Stimulated activated CD8-positive, alpha-beta memory T cell treated with anti-CD3 and anti-CD28 coated beads, Interleukin-4, amount 100 ng/mL, for 24 hours (primary cell): ENCODE measurements around the gene CAMTA2.
A peak's percentile ranks its signal among the peaks of the same experiment; 100 is the strongest.

ENCODE experiments used
- DNase-seq: peaks from one replicate; pipeline ENCODE4 v3.0.0-alpha.2; 2020; ENCODE audit warnings: low read depth

Gene CAMTA2

DNA sequence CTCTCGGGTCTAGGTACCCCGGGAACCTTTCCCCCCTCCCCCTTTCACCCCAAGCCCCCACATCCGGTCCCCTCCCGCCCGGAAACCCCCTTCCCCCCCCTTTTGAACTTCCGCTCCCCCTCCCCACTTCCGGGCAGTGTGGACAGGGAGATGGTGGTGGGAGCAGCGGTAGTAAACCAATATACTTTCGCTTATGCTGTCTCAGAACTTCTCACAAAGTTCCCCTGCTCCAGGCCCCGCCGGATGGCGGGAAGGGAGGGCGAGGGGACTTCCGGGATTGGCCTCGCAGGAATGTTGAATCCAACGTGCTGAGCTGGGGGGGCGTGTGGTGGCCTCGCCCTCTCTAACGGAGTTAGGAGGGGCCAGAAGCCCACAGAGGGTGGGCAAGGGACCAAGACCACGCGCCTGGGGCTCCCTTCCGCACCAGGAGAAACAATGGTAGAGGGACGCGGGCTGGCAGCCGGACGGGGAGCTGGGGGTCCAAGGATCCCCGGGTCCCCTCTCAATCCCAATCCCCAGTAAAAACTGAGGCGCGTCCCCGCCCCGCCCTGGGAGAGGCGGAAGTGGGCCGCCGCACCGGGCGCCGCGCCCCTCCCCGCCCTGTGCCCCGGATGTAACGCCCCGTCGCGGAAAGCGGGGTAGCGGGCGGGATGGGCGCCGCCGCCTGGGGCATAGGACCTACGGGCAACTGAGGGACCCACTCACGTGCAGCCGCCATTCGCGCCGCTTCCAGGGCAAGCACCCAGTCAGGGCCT, 39.9 kb downstream of the CAMTA2 start:
- no peak for DNase-seq

- DNase-seq, result no peak
Observed at GRCh38 chr17:4947010-4947410, 40.5 kb downstream of the CAMTA2 start.

DNA sequence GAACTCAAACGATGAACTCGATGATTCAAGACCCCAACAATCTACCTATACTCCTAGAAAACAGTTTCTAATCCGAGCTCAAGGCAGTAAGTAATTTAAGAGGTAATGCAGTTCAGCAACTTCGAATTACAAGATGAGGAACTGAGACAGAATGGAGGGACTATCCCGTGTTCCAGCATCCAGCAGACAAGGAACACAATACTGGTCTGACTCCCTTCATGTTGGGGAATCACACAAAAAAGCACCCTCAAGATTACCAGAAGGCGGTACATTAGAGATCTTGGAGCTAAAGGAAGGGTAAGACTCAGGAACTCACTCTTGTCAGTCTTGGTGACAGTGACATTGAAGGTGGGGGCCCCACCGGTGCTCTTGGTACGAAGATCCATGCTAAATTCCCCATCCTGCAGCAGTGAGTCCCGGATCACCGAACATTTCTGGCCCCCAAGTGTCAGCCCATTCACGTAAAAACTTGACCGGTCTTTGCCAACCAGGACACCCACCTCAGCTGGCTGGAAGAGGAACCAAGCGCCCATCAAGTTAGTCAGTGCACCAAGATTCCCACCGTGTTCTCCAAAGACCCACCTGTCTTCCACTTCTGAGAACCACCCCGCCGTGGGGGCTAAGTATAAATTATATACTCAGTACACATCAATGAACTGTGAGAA, 41.0 kb downstream of the CAMTA2 start:
- no peak for DNase-seq

DNA sequence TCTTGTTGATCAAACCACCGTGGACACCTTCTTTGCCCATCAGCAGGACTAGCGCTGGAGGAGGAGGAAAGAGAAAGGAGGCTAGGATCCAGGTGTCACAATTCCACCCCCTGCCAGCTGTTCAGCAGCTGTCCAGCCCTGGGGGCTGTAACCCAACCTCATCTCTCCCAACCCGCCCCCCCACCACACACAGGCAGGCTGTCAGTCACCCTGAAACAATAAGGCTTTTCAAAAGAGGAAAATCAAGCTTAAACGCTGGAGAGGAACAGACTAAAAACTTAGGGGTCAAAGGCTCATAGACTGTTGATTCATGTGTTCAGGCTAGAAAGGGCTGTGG, 41.6 kb downstream of the CAMTA2 start:
- no peak for DNase-seq

GRCh38 chr17:4945176-4945943, 42.1 kb downstream of the CAMTA2 start:
- DNase-seq, result peak; percentile 76

DNA sequence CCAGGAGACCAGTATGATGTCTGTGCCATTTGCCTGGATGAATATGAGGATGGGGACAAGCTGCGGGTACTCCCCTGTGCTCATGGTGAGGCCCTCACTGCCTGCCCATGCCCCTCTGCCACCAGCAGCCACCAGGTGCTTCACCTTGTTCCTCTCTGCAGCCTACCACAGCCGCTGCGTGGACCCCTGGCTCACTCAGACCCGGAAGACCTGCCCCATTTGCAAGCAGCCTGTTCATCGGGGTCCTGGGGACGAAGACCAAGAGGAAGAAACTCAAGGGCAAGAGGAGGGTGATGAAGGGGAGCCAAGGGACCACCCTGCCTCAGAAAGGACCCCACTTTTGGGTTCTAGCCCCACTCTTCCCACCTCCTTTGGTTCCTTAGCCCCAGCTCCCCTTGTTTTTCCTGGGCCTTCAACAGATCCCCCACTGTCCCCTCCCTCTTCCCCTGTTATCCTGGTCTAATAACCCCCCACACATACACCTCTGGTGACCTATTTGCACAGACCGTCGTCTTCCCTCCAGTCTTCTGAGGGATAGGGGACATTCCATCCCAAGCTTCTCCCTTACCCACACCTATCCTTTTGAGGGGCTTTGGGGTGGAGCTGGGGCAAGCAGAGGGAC, 42.8 kb downstream of the CAMTA2 start:
- DNase-seq, result no peak

DNA sequence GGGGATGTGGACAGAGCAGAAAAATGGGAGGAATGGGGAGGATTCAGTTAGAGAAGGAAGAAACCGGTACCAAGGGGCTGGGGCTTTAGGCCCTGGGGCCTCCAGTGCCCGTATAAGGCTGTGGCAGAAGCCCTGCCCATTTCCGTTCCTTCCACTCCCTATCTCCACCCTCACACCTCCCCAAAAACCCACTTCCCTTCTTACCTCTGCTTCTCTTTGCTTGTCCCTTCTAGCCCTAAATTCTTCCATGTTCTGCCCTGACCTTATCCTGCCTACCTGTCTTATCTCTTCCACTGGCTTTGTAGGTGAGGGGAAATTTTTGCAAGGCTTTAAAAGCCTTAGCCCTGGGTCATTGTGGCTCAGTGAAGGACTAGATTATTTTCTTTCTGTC, 43.3 kb downstream of the CAMTA2 start:
- DNase-seq, result no peak

GRCh38 chr17:4942760-4943508, 44.5 kb downstream of the CAMTA2 start:
- no peak for DNase-seq

DNA sequence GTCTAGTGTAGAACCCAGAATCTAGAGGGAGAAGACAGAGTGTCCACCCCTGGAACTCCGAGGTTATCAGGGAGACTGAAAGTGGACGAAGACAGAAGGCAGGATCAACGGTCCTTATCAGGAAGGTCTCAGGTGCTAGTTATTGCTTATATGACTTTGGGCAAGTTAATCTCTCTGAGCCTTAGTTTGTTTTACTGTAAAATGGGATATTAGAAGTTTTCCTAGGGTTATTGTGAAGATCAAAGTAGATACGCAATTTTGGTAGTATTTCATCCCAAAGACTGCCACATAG, 46.2 kb downstream of the CAMTA2 start:
- DNase-seq, result no peak

GRCh38 chr17:4940555-4941318, 46.7 kb downstream of the CAMTA2 start:
- no peak for DNase-seq

DNA sequence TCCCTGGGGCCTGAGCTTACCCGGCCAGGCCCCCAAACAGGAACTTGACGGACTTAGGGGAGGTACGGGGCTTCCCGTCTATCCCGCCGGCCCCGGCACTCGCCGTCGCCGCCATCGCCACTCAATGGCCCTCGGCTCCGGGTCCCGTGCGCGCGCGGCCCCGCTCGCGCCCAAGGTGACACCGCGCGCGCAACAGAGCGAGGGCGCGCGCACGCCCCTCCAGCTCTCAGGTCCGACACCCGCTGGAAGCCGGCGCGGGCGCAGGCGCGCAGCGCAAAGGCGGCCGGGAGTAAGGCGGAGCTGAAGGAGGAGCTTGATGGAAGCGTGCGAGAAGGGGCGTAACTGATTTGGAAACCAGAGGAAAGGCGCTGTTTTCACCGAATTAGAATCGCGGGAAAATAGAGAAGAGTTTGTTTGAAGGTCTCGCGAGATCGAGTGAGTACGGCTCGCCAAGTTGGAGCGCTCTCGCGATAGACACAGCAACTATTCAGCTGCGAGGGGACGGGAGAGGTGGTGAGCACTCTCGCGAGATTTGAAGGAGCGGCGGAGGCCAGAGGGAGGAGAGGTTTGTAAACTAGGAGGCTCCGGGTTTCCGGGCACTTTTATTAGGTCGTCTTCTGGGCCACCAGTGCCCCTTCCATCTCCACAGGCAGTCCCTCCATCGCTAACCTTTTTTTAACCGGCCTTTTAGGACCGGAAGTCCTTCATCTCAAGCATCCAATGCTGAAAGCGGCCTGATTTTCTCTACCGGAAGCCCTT, 47.5 kb downstream of the CAMTA2 start, which contains the start of the genes RNF167 and SLC25A11:
RNF167 (plus strand) TSS at position 473 of the 759 bp plus-strand sequence. CDS start 642 bp downstream, outside the sequence.
SLC25A11 (minus strand) TSS at position 251 of the 759 bp plus-strand sequence; CDS start at position 115, 136 bp downstream.
- peak; percentile 91 for DNase-seq

- no peak for DNase-seq
Observed at GRCh38 chr17:4939546-4939795, 48.0 kb downstream of the CAMTA2 start.

- no peak for DNase-seq
Observed at GRCh38 chr17:4938688-4939545, 48.6 kb downstream of the CAMTA2 start.

DNA sequence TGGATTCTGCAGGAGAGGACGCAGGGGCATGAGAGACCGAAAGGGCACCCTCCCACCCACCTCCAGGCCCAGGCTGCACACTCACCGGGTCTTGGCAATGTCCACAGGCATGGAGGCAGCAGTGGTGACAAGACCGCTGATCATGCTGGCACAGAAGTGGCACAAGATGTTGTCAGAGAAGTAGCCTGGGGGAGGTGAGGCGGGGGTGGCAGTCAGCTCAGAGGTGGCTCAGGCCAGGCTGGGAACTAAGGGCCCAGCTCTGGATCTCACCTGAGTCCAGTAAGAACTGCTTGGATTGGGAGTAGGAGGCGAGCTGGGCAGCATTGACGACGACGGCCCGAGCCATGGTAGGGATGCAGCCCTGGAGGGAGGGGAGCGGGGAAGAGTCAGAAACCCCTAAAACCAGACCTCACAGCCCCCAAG, 49.4 kb downstream of the CAMTA2 start:
- no peak for DNase-seq

DNA sequence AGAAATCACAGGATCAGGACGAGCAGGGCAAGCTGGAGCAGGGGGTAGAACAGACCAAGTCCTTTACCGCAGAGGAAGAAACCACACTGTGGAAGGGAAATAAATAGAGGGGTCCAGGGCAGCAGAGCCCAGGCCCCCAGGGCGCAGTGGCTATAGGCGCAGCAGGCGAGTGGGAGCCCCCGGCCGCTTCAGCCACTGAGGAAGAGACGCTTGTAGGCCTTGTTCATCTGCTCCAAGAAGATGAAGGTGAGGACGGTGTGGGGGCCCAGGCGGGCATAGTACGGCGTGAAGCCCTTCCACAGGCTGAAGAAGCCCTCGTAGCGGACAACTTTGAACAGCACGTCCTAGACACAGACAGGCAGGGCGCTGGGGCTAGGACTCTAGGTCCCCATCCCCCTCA, 49.9 kb downstream of the CAMTA2 start:
- no peak for DNase-seq

DNA sequence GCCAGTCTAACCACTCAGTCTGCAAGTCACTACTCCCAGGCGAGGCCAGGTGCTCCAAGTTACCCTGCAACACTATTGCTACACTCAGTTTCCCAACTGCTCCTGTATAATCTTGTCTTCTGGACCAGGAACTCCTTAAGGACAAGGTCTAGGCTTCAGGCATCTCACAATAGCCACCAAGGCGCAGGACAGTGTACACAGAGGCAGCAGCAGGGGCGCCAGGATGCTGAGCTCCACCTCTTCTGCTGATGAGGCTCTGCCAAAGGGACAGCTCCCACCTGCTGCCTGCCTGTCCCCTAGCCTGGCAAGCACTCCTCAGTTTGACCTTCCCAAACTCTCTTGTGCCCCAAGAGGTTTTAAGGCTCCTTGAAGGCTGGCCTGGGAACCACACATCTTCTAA, 51.0 kb downstream of the CAMTA2 start:
- DNase-seq, result no peak

- no peak for DNase-seq
Observed at GRCh38 chr17:4935650-4936049, 51.8 kb downstream of the CAMTA2 start.

DNA sequence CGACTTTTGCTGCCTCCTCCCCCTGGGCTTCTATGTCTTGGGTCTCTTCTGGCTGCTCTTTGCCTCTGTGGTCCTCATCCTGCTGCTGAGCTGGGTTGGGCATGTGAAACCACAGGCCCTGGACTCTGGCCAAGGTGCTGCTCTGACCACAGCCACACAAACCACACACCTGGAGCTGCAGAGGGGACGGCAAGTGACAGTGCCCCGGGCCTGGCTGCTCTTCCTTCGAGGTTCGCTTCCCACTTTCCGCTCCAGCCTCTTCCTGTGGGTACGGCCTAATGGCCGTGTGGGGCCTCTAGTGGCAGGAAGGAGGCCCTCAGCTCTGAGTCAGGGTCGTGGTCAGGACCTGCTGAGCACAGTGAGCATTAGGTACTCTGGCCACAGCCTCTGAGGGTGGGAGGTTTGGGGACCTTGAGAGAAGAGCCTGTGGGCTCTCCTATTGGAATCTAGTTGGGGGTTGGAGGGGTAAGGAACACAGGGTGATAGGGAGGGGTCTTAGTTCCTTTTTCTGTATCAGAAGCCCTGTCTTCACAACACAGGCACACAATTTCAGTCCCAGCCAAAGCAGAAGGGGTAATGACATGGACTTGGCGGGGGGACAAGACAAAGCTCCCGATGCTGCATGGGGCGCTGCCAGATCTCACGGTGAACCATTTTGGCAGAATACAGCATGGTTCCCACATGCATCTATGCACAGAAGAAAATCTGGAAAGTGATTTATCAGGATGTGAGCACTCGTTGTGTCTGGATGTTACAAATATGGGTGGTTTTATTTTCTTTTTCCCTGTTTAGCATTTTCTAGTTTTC, 53.1 kb downstream of the CAMTA2 start:
- DNase-seq, result no peak

DNA sequence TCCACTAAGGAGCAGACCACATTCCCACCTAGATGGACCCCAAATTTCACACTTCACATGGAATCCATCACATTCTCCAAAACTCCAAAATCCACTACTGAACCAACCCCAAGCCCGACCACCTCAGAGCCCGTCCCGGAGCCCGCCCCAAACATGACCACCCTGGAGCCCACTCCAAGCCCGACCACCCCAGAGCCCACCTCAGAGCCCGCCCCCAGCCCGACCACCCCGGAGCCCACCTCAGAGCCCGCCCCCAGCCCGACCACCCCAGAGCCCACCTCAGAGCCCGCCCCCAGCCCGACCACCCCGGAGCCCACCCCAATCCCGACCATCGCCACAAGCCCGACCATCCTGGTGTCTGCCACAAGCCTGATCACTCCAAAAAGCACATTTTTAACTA, 53.8 kb downstream of the CAMTA2 start:
- no peak for DNase-seq
